Measurements from ENCODE around the gene WBP11.

Gene WBP11

GRCh38 chr12:14803011-14803829, at the start of gene WBP11, which contains the start of gene C12orf60:
TSS of gene WBP11 (minus strand) at chr12:14803478. CDS start at chr12:14801383, 2,095 bp downstream.
TSS of gene C12orf60 (plus strand) at chr12:14803670. CDS start at chr12:14822936, 19,266 bp downstream.
- DNase-seq (ENCODE audit: low read depth) = peak; percentile 97

DNA sequence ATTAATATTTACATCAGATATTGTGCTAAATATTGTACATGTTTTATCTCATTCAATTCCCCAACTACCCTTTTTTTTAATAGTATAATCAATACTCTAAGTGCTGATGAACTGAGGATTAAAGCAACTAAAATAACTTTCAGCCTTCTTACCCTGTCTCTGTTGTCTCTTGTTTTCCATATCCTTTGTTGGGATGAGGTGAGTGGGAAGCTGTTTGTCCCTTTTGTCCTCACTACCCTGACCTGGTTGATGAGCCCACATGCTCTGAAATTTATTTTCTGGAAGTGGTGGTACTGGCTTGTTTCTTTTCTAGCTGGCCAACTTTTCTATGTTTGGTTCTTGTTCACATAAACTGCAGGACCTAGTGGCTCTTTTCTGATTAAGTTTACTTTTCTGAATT, 49.6 kb upstream of the WBP11 start:
- DNase-seq (ENCODE audit: low read depth) = no peak

- DNase-seq (ENCODE audit: low read depth) = no peak
These were observed 47.8 kb upstream of the WBP11 start for GRCh38 chr12:14850929-14851663.

GRCh38 chr12:14849661-14850060, 46.4 kb upstream of the WBP11 start:
- DNase-seq (ENCODE audit: low read depth) = no peak

DNA sequence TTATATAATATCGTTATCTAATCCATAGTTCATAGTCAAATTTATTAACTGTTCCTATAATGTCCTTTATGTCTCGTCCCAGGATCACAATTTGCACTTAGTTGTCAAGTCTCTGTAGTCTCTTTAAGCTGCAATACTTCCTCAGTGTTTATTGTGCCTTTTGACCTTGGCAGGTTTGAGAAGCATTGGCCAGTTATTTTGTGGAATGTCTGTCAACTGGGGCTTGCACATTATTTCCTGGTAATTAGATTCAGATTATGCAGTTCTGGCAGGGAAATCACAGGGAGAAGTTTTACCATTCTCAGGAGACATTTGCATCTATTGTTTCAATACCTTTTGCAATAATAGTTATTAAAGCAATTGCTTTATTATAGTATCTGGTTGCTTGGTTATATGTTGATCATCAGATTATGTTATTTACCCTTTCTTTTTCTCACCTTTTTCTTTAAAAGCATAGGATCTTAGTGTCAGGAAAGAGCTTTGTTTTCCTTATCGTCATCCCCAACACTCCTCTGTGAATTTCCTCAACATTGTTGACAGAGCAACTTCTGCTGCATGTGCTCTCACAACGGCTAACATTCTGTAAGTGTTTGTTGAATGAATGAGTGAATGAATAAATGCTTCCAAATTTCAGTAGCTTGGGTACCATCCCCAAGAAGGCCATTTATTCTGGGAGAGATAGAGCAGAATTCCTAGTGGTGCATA, 43.8 kb upstream of the WBP11 start:
- DNase-seq (ENCODE audit: low read depth) = no peak

GRCh38 chr12:14846042-14846587, 42.8 kb upstream of the WBP11 start:
- DNase-seq (ENCODE audit: low read depth) = no peak

DNA sequence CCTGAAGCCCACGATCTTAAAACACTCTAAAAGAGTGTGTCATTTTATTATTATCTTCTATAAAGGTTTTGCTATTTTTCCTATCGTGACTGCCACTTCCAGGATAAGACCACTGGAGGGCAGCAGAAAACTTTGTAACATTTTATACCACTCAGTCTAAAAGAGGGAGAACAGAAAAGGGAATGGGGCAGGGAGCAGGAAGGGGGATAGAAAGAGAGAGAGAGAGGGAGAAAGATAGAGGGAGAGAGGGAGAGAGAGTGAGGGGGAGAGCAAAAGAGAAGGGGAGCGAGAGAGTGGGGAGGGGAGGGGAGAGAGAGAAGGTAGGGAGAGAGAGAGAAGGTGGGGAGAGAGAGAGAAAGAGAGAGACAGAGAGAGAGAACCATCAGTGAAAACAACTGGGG, 42.1 kb upstream of the WBP11 start:
- no peak for DNase-seq (ENCODE audit: low read depth)

DNA sequence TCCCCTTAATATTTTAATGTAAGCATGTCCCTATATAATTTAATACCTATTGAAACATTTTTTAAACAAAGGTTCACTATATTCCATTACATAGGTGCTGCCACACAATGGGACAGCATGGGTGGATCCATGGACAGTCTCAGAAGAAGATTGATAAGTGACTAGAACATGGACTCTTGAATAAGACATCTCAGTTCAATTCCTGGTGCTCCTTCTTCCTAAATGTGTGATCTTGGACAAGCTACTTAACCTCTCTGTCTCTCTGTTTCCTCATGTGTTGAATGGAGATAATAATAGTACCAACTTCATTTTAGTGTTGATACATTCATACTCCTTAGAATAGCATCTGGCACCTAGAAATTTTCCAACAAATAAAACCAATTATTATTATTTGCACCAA, 41.1 kb upstream of the WBP11 start:
- no peak for DNase-seq (ENCODE audit: low read depth)

DNA sequence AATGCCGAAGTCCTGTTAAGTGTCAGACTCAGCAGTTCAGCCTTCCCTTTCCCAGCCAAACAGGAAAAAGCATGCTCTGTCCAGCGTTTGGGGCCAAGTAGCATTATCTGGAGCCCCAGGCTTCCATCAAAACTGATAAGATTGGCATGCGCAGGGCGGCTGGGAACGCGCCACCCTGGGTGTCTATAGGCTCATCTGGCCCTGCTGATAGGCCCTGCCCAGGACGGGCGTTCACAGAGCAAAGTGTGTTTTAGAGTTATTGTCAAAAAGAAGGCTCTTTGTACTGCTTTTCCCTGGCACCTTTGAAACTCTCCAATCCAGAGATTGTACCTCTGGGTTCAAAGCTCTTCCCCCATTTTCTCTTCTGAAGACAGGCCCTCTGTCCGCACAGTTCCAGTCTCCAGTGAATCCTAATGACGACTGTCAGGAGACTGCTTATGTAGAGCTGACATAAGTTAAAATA, 40.2 kb upstream of the WBP11 start, which contains the start of gene ART4:
ART4 (minus strand) TSS at position 102 of the 463 bp plus-strand sequence. CDS start 413 bp downstream, outside the sequence.
- no peak for DNase-seq (ENCODE audit: low read depth)

GRCh38 chr12:14842315-14842714, 39.0 kb upstream of the WBP11 start:
- DNase-seq (ENCODE audit: low read depth) = no peak

GRCh38 chr12:14841761-14842160, 38.5 kb upstream of the WBP11 start:
- no peak for DNase-seq (ENCODE audit: low read depth)

- no peak for DNase-seq (ENCODE audit: low read depth)
These were observed 37.3 kb upstream of the WBP11 start for GRCh38 chr12:14840616-14841015.

DNA sequence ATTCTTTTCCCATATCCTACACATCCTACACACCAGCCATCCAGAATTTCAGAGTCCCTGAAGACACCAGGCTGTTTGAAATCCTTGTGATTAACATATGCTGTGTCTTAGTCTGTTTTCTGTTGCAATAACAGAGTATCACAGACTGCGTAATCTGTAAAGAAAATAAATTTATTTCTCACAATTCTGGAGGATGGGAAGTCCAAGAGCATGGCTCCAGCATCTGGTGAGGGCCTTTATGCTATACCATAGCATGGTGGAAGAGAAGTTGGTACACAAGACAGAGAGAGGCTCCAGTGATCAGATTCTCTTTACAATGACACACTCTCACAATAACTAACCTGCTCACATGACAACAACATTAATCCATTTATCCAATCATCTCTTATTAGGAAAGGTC, 36.0 kb upstream of the WBP11 start:
- DNase-seq (ENCODE audit: low read depth) = no peak

GRCh38 chr12:14836336-14837210, 33.3 kb upstream of the WBP11 start:
- peak; percentile 83 for DNase-seq (ENCODE audit: low read depth)

GRCh38 chr12:14834509-14834908, 31.2 kb upstream of the WBP11 start:
- no peak for DNase-seq (ENCODE audit: low read depth)

DNA sequence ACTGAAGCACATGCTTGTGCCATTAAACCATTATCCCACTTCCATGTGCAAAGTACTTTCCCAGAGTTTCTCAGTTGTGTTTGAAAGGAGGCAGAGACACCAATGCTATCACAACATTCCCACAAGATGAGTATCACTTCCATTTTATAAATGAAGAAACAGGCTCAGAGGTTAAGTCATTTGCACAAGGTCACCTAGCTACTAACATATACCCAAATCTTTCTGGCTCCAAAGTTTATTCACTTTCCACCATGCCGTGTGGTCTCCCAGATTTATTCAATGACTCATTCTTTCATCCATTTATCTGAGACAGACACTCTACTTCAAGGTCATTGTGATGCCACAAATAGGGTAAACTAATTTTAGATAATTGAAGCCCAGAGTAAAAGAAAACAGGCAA, 30.7 kb upstream of the WBP11 start:
- no peak for DNase-seq (ENCODE audit: low read depth)

- no peak for DNase-seq (ENCODE audit: low read depth)
These were observed 30.1 kb upstream of the WBP11 start for GRCh38 chr12:14833336-14833735.

DNA sequence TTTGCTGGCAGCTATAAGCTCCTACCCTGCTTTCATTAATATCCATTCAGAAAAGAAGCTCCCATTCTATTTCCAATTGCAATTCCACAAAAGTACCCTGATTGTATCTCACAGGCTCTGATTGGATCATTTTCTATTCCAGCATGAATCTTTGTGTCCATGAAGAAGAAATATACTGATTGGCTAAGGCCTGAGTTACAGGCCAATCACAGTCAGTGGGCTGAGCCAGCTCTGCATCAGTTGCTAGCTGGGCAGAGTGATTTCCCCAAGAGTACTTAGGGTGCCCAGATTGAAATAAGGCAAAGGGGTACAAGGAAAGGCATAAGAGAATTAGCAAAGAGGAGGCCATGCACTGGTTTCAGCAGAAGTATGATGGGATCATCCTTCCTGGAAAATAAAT, 25.6 kb upstream of the WBP11 start:
- no peak for DNase-seq (ENCODE audit: low read depth)

DNA sequence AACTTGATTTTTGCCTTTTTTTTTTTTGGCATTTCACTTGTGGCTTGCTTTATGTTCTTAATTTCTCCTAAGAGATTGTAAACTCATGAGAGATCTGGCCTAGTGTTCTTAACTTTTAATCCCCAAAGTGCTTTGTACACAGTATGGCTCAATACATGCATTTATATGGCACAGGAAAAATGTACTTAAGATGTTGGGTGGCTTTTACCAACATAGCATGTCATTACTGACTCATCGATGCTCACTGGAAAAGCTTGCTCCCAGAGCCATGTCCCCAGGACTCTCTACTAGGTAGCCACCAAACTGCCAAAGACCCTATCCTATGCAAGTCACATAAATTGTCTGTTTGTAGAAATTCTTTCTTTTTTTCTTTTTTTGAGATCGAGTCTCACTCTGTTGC, 23.8 kb upstream of the WBP11 start:
- DNase-seq (ENCODE audit: low read depth) = no peak

GRCh38 chr12:14826491-14826890, 23.2 kb upstream of the WBP11 start:
- DNase-seq (ENCODE audit: low read depth) = no peak

DNA sequence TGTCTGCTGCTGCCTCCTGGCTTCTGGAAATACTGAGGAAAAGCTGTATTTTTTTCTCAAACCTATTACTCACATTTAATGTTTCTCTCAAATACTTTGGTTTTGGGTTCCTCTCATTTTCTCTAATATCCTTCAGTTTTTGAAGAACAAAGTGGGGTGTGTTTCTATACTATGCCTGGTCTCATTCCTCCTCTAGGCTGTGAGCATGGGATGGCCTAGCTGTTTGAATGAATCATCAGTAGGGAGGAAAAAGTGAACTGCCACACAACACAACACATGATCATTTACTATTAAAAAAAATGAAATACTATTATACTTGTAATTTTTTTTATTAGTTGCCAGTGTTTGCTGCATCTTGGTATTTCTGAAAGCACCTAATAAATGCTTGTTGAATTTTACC, 22.0 kb upstream of the WBP11 start:
- DNase-seq (ENCODE audit: low read depth) = no peak

All from non-pigmented ciliary epithelial cell (primary cell).